ENCODE measurements around the gene SERPINA5.

SERPINA5 gene

DNA sequence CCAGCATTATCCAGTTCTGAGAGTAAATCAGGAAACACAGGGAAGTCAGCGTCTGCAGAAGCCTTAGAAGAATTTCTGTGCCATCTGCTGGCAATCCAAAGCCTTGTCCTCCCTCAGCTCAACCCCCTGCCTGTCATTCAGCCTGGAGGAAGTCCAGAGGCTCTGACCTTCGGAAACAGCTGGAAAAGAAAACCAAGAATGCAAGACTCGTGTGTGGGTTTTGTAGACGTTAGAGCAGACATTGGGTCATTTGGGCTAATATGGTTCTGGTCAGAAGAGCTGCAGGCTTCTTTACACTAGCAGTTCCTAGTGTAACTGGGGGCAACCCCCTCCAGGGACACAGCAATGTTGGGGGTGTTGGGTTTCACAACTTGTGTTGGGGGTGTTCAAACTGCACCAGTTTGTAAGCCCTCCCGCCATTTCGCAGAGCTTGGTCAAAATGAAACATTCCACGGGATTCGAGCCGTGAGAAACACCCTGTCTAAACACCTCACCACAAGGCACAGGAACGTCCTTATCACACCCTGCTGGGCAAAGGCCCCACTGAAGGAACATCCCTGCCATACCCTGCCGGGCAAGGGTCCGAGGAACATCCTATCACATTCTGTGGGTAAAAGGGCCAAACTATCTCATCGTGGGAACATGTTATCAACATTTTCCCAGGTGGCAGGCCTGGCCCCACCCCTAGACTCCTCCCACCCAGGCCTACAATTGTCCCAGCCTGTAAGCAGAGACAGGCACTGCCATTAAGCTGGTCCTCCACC, 41.0 kb upstream of the SERPINA5 start:
- no peak overlapping the region for H3K4me3 ChIP-seq (ENCODE audit: low read depth, low read length)
- peak; percentile 38; the same call in 1 of the 2 replicates for TF ChIP-seq CTCF (IDR thresholded peaks at IDR 0.05; ENCODE audit: control insufficient read depth, extremely low read depth, insufficient read depth)
- no peak for DNase-seq (ENCODE audit: low read depth)

- H3K4me3 ChIP-seq (ENCODE audit: low read depth, low read length): no peak overlapping the region
- DNase-seq (ENCODE audit: low read depth): no peak
- TF ChIP-seq CTCF (IDR thresholded peaks at IDR 0.05; ENCODE audit: control insufficient read depth, extremely low read depth, insufficient read depth): no peak
These were observed 39.8 kb upstream of the SERPINA5 start for GRCh38 chr14:94541234-94541975.

DNA sequence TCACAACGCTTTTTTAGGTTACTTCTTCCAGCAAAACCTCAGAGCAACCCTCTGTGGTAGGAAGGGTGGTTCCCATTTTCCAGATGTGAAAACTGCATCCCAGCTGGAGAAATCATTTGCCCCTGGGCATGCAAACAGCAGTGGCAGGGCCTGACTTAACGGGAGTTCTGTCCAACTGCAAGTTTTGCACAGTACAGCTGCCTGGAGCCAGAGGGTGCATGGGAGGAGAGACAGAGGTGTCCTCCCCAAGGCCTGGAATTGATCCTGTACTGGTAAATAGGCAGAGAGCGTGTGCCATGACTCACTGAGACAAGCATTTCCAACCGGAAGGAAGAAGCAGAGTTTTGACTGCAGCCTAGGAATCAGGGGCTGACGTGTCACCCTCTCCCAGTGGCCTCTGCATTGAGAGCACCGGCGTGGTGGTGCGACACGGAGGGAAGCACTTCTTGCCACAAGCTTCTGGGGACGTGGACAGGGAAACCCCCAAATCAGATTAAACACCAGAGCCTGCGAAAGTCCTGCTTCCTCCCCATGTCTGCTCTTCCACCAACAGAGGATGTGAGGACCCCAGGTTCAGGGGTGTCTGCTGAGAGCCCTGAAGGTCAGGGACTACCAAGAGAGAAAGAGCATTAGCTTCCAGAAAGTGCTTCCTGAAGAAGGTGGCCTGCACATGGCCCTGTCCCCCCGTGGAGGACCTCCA, 39.0 kb upstream of the SERPINA5 start:
- no peak for DNase-seq (ENCODE audit: low read depth)
- no peak overlapping the region for H3K4me3 ChIP-seq (ENCODE audit: low read depth, low read length)
- TF ChIP-seq CTCF (IDR thresholded peaks at IDR 0.05; ENCODE audit: control insufficient read depth, extremely low read depth, insufficient read depth): no peak

DNA sequence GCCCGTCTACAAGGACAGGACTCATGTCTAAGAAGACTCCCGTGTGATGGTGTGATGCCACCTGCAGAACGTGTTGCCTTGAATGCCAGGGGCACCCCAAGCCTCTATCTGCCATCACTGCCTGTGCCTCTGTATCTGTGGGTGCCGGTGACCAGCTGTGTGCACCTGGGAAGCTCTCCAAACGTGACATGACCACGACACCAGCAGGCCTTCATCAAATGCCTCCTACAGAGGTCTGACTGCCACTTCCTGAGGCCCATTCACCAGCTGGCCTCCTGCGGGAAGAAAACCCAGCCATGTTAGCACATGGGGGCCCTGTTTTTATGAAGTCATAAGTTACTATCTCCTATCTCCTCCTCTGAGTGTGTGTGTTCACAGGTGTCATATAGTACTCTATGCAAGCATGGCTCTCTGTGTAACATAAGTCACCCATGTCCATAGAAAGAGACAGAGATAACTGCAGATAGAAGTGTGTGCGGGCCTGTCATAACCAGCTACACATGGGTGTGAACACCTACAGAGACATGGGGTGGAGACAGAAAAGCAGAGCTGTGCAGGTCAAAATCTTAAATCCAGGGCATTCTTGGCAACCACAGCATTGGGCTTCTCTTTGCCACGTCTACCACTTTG, 38.3 kb upstream of the SERPINA5 start:
- TF ChIP-seq CTCF (IDR thresholded peaks at IDR 0.05; ENCODE audit: control insufficient read depth, extremely low read depth, insufficient read depth): no peak
- no peak overlapping the region for H3K4me3 ChIP-seq (ENCODE audit: low read depth, low read length)
- no peak for DNase-seq (ENCODE audit: low read depth)

- TF ChIP-seq CTCF (IDR thresholded peaks at IDR 0.05; ENCODE audit: control insufficient read depth, extremely low read depth, insufficient read depth): no peak
- no peak overlapping the region for H3K4me3 ChIP-seq (ENCODE audit: low read depth, low read length)
- no peak for DNase-seq (ENCODE audit: low read depth)
These were observed 37.6 kb upstream of the SERPINA5 start for GRCh38 chr14:94543449-94544124.

- no peak for TF ChIP-seq CTCF (IDR thresholded peaks at IDR 0.05; ENCODE audit: control insufficient read depth, extremely low read depth, insufficient read depth)
- H3K4me3 ChIP-seq (ENCODE audit: low read depth, low read length): no peak overlapping the region
- DNase-seq (ENCODE audit: low read depth): no peak
These were observed 36.5 kb upstream of the SERPINA5 start for GRCh38 chr14:94544726-94545125.
